ENCODE results near the gene RYR2.

DNA sequence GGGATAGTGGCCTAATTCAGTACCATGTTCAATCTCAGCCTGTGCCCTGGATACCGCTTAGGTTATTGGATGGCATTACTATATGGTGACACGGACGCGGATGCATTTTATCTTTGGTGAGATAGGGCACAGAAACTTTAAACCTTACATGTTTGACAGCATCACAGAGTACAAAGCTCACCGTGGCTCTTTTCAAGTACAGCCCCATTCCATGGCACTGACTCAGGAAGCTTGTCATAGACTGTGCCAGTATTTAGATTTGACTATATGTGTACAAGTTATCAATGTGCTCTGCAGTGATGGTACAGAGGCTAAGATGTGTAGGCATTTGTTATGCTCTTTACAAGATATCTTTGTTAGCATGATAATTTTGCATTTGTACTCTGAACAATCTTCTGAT lies 169.0 kb downstream of the RYR2 start:
- TF ChIP-seq POLR2AphosphoS5 (IDR thresholded peaks at IDR 0.05; ENCODE audit: low read depth, low read length), result no peak
- no peak for TF ChIP-seq POLR2A (IDR thresholded peaks at IDR 0.05; ENCODE audit: low read depth, low read length)
